Smooth muscle cell (in vitro differentiated cells): ENCODE measurements around the gene TICRR. TPM values are rescaled to one million over a fixed set of nuclear protein-coding genes. Genes with fewer than 3 reads are reported as not detected.
A peak's percentile ranks its signal among the peaks of the same experiment; 100 is the strongest.

Experiments
- DNase-seq: peaks from one replicate; lab custom pipeline; 2025; ENCODE audit not compliant: unreplicated experiment; lab: John Stamatoyannopoulos, UW
- H2AFZ ChIP-seq: fragments of 200-600 bp; sonication (generic); 2 replicates; pipeline ENCODE4 v1.6.0; 2016; ENCODE audit warnings: antibody characterized with exemption, low read depth, mild to moderate bottlenecking
- H3F3A ChIP-seq: fragments of 200-600 bp; sonication (generic); 2 replicates; pipeline ENCODE4 v1.6.0; 2017; ENCODE audit warnings: antibody characterized with exemption, low read depth
- H3K27ac ChIP-seq: fragments of 200-600 bp; sonication (generic); 2 replicates; pipeline ENCODE4 v1.5.1; 2016; ENCODE audit warnings: low read depth, mild to moderate bottlenecking
- H3K27me3 ChIP-seq: fragments of 200-600 bp; sonication (generic); 2 replicates; pipeline ENCODE4 v1.6.1; 2016; ENCODE audit warnings: low read depth, mild to moderate bottlenecking
- H3K36me3 ChIP-seq: fragments of 200-600 bp; sonication (generic); 2 replicates; pipeline ENCODE4 v1.5.1; 2016; ENCODE audit warnings: low read depth
- H3K4me1 ChIP-seq: fragments of 200-600 bp; sonication (generic); 2 replicates; pipeline ENCODE4 v1.5.1; 2016; ENCODE audit warnings: low read depth
- H3K4me2 ChIP-seq: fragments of 200-600 bp; sonication (generic); 2 replicates; pipeline ENCODE4 v1.6.0; 2016; ENCODE audit warnings: mild to moderate bottlenecking
- H3K4me3 ChIP-seq: fragments of 200-600 bp; sonication (generic); 2 replicates; pipeline ENCODE4 v1.5.1; 2016; ENCODE audit warnings: mild to moderate bottlenecking
- H3K79me2 ChIP-seq: fragments of 200-600 bp; sonication (generic); 2 replicates; pipeline ENCODE4 v1.6.0; 2016; ENCODE audit warnings: low read depth, mild to moderate bottlenecking
- H3K9ac ChIP-seq: fragments of 200-600 bp; sonication (generic); 2 replicates; pipeline ENCODE4 v1.6.0; 2016; ENCODE audit warnings: low read depth
- H3K9me3 ChIP-seq: fragments of 200-600 bp; sonication (generic); replicated peaks from 2 replicates; pipeline ENCODE4 v1.5.1; 2016; ENCODE audit warnings: low read depth
- H4K20me1 ChIP-seq: fragments of 200-600 bp; sonication (generic); 2 replicates; pipeline ENCODE4 v1.6.0; 2016; ENCODE audit warnings: low read depth
- WGBS: methylation state at CpG from one replicate; pipeline ENCODE4 v1.1.7; 2016; ENCODE audit warnings: low lambda C conversion rate; 5-methylcytosine and 5-hydroxymethylcytosine counted together
- polyA plus RNA-seq: library from polyadenylated mRNA; unstranded; fragments of >200 nt; fragmentation: Nextera tagmentation; extraction: Ambion mirVana; gene quantifications from 2 replicates; pipeline ENCODE4 v1.2.1, GENCODE V29; 2016
- total RNA-seq: library from RNA; depleted of rRNA; stranded (reverse); fragments of >200 nt; gene quantifications from 2 replicates; pipeline ENCODE4 v1.2.3, GENCODE V29; 2014
- TF ChIP-seq, protein P1 (sequence below): fragments of 200-600 bp; sonication (generic); IDR thresholded peaks from 2 replicates; pipeline ENCODE4 v1.5.1; 2017; ENCODE audit warnings: borderline replicate concordance, mild to moderate bottlenecking, antibody characterized with exemption; ENCODE audit not compliant: insufficient read depth, poor library complexity, severe bottlenecking

The TICRR gene
- total and polyA plus RNA-seq, 2 experiments from 2014 or later, result 1.3 to 2.6 TPM

DNA sequence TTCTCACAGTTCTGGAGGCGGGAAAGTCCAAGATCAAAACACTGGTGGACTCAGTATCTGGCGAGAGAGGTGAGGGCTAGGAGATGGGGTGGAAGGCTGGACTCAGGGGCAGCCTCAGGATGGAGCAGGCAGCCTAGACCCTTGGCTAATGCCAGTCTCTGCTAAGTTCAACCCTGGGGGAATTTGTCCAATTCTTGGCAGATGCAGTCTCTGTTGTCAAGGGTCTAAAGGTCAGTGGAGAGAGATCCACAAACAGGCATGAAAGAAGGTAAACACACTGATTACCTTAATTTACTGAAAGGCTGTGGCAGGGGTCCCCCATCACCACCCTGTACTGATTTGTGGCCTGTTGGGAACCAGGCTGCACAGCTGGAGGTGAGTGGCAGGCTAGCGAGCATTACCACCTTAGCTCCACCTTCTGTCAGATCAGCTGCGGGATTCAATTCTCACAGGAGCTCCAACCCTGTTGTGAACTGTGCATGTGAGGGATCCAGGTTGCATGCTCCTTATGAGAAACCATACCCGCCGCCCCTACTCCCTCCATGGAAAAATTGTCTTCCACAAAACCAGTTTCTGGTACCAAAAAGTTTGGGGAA is 46.4 kb upstream of the TICRR start:
- Histone ChIP-seq H2AFZ (no peak overlapping the region), H3K27me3 (no peaks in the 10 kb centered on the region), H3K4me1 (no peaks in the 10 kb centered on the region), H3K4me2 (no peak overlapping the region), H3K4me3 (no peak overlapping the region), H3K9ac (no peak overlapping the region), H3F3A (no peaks in the 10 kb centered on the region), H3K36me3 (no peaks in the 10 kb centered on the region), H3K27ac (no peak overlapping the region), H3K79me2 (no peaks in the 10 kb centered on the region), H4K20me1 (no peaks in the 10 kb centered on the region), H3K9me3 (no peaks in the 10 kb centered on the region)
- TF ChIP-seq, protein P1, sequence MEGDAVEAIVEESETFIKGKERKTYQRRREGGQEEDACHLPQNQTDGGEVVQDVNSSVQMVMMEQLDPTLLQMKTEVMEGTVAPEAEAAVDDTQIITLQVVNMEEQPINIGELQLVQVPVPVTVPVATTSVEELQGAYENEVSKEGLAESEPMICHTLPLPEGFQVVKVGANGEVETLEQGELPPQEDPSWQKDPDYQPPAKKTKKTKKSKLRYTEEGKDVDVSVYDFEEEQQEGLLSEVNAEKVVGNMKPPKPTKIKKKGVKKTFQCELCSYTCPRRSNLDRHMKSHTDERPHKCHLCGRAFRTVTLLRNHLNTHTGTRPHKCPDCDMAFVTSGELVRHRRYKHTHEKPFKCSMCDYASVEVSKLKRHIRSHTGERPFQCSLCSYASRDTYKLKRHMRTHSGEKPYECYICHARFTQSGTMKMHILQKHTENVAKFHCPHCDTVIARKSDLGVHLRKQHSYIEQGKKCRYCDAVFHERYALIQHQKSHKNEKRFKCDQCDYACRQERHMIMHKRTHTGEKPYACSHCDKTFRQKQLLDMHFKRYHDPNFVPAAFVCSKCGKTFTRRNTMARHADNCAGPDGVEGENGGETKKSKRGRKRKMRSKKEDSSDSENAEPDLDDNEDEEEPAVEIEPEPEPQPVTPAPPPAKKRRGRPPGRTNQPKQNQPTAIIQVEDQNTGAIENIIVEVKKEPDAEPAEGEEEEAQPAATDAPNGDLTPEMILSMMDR, result no peak
- WGBS, result 85% methylated on average over 6 of the region's 6 CpGs
- DNase-seq, result no peak

DNA sequence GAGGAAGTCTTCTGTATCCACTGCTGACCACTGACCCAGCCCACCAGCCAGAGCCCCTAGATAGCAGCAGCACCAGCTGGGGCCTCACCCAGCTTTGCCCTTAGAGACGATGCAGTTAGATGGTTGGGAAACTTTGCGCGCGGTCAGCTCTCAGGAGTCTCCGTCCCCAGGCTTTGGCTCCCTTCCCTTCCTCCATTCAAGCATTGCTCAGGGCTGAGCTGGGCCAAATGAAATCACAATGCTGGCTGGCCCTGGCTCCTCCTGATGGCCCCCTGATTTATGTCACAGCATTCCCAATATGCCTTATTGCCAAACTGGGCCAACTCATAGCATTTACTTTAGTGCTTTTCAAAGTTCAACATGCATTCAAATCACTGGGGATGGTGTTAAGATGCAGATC is 44.3 kb upstream of the TICRR start:
- Histone ChIP-seq H2AFZ (no peak overlapping the region), H3F3A (no peaks in the 10 kb centered on the region), H3K4me3 (no peak overlapping the region), H3K9me3 (no peaks in the 10 kb centered on the region), H3K4me1 (no peaks in the 10 kb centered on the region), H3K27me3 (no peaks in the 10 kb centered on the region), H3K79me2 (no peaks in the 10 kb centered on the region), H3K9ac (no peak overlapping the region), H4K20me1 (no peaks in the 10 kb centered on the region), H3K36me3 (no peaks in the 10 kb centered on the region), H3K4me2 (no peak overlapping the region), H3K27ac (no peak overlapping the region)
- TF ChIP-seq, protein P1, result no peak
- WGBS, result 79% methylated on average over 5 of the region's 5 CpGs
- DNase-seq, result no peak

DNA sequence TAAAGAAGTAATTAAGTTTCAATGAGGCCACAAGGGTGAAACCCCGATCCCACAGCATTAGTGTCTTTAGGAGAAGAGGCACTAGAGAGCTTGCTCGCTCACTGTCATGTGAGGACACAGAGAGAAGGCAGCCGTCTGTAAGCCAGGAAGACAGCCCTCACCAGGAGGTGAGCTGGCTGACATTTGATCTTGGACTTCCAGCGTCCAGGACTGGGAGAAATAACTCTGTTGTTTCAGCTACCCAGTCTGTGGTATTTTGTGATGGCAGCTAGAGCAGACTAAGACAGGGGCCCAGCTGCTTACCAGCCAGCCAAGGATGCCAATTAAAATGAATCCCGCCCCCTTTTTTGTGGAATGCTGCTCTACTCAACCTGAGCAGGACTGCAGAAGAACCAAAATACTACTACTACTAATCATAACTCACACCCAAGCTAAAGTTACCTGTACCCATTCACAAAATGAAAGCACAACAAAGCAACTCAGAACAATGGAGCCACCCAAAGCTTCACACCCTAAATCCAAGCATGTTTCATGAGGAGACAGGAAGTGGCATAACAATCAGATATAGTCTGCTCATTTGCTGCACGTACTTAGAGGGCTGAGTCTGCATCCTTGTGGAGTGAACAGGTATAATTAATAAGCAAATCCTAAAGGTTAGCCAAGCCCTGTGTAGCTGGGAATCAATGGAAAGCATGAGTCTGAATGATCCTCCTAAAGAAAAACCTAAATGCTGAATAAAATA is 43.3 kb upstream of the TICRR start:
- Histone ChIP-seq H3K4me3 (no peak overlapping the region), H3K4me1 (no peaks in the 10 kb centered on the region), H3K9ac (no peak overlapping the region), H3K27me3 (no peaks in the 10 kb centered on the region), H3K9me3 (no peaks in the 10 kb centered on the region), H2AFZ (no peak overlapping the region), H3K36me3 (no peaks in the 10 kb centered on the region), H3K79me2 (no peaks in the 10 kb centered on the region), H3F3A (no peaks in the 10 kb centered on the region), H3K4me2 (no peak overlapping the region), H4K20me1 (no peaks in the 10 kb centered on the region), H3K27ac (peak overlapping the region; percentile 12)
- TF ChIP-seq, protein P1, result no peak
- no peak for DNase-seq
- WGBS, result 72% methylated on average over 6 of the region's 6 CpGs
